ENCODE data around the gene DLAT.
"Not testable (repeated sequence)": the region's sequence is repeated elsewhere in the genome, so short reads cannot be mapped to it uniquely, and the experiment has no call there.

Gene DLAT

DNA sequence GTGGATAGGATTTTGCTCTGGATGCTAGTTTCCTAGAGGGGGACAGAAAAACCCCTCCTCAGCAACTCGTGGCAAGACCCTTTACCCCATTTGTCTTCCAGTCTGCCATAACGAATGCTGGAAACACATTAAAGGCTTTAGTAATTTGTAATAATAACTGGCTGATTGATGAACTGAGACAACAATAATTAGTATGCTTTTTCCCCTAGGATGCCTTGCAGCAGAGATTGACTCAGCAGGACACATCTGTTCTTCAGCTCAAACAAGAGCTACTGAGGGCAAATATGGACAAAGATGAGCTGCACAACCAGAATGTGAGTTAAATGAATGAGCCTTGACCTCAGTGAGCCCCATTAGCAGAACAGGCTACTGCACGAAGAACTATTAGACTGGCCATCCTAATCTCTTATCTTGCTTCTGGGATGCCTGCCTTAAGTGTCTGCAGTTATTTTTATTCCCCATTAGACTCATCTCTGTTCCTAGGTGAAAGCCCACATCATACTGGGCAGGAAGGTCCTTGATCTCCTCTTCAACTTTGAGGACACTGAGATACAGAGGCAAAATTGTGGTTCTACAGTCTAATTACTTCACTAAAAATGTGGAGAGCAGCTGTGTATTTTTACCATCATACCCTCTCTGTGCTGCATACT lies 32.9 kb upstream of the DLAT start:
- no peak overlapping the region for H3K9ac ChIP-seq
- H2AFZ ChIP-seq, result no peak overlapping the region
- no peaks in the 10 kb centered on the region for H3K4me1 ChIP-seq
- TF ChIP-seq, protein P1, sequence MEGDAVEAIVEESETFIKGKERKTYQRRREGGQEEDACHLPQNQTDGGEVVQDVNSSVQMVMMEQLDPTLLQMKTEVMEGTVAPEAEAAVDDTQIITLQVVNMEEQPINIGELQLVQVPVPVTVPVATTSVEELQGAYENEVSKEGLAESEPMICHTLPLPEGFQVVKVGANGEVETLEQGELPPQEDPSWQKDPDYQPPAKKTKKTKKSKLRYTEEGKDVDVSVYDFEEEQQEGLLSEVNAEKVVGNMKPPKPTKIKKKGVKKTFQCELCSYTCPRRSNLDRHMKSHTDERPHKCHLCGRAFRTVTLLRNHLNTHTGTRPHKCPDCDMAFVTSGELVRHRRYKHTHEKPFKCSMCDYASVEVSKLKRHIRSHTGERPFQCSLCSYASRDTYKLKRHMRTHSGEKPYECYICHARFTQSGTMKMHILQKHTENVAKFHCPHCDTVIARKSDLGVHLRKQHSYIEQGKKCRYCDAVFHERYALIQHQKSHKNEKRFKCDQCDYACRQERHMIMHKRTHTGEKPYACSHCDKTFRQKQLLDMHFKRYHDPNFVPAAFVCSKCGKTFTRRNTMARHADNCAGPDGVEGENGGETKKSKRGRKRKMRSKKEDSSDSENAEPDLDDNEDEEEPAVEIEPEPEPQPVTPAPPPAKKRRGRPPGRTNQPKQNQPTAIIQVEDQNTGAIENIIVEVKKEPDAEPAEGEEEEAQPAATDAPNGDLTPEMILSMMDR (IDR thresholded peaks at IDR 0.05), result no peak
- no peaks in the 10 kb centered on the region for H3K27me3 ChIP-seq (ENCODE audit: control insufficient read depth, insufficient read depth, low read length)
- no peaks in the 10 kb centered on the region for H3K36me3 ChIP-seq (ENCODE audit: control insufficient read depth, insufficient read depth, low read length)
- no peaks in the 10 kb centered on the region for H3K79me2 ChIP-seq
- no peak overlapping the region for H3K27ac ChIP-seq
- H3K4me2 ChIP-seq (ENCODE audit: low read length), result no peak overlapping the region
- no peaks in the 10 kb centered on the region for H3K9me3 ChIP-seq (ENCODE audit: control insufficient read depth, low read length)
- no peak overlapping the region for H3K4me3 ChIP-seq (ENCODE audit: low read depth, low read length)

DNA sequence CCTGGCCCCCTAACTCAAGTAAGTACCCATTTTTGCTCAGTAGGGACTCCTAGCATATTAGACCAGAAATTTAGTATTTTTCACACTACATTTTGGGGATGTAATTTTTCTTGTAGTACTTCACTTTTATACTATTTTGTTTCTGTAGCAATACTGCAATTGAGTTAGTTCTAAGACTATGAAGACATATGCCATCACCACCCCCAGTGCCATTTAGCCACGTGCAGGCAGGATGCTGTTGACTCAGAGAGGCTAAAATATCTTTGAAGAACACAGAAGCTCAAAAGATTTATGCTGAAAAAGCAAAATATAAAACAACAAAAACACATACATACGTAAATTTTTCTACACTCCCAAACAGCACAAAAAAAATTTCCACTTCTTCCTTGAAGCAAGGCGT lies 29.1 kb upstream of the DLAT start:
- H3K27ac ChIP-seq, result no peak overlapping the region
- no peak overlapping the region for H3K4me3 ChIP-seq (ENCODE audit: low read depth, low read length)
- no peak overlapping the region for H2AFZ ChIP-seq
- no peak overlapping the region for H3K4me2 ChIP-seq (ENCODE audit: low read length)
- H3K27me3 ChIP-seq (ENCODE audit: control insufficient read depth, insufficient read depth, low read length), result no peaks in the 10 kb centered on the region
- TF ChIP-seq, protein P1 (IDR thresholded peaks at IDR 0.05), result no peak
- no peaks in the 10 kb centered on the region for H3K9me3 ChIP-seq (ENCODE audit: control insufficient read depth, low read length)
- H3K9ac ChIP-seq, result no peak overlapping the region
- H3K79me2 ChIP-seq, result no peaks in the 10 kb centered on the region
- H3K4me1 ChIP-seq, result no peaks in the 10 kb centered on the region
- H3K36me3 ChIP-seq (ENCODE audit: control insufficient read depth, insufficient read depth, low read length), result no peaks in the 10 kb centered on the region

DNA sequence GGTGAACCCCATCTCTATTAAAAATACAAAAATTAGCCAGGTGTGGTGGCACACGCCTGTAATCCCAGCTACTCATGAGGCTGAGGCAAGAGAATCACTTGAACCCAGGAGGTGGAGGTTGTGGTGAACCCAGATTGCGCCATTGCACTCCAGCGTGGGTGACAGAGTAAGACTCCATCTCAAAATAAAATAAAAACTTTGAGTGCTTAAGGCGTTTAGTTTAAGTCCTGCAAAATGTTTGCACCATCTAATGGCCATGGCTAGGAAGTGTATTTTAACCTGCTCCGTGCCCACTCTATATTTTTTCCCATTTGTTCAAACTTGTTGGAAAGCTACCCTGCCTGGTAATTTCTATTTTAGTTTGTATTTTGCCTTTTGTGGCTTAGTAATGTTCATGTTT lies 28.5 kb upstream of the DLAT start:
- not testable (repeated sequence) for H3K27me3 ChIP-seq (ENCODE audit: control insufficient read depth, insufficient read depth, low read length); H3K27ac ChIP-seq; H3K36me3 ChIP-seq (ENCODE audit: control insufficient read depth, insufficient read depth, low read length); H3K4me2 ChIP-seq (ENCODE audit: low read length); H3K79me2 ChIP-seq; H3K4me1 ChIP-seq; H3K9ac ChIP-seq; H2AFZ ChIP-seq; H3K9me3 ChIP-seq (ENCODE audit: control insufficient read depth, low read length); H3K4me3 ChIP-seq (ENCODE audit: low read depth, low read length)

DNA sequence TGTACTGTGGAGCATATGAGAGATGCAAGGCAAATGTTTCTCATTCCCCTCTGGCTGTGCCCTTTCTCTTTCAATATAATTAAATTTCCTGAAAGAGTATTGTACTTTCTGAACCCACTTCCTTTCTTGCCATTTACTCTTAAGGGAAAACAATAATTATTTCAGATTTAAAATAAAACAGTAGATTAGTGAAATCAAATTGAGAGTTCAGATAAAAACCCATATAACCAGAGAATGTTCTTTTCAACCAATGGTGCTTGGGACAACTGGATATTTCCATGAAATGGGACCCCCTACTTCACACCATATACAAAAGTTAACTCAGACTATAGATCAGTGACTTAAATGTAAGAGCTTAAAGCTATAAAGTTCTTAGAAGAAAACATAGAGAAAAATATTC lies 26.1 kb upstream of the DLAT start:
- no peak overlapping the region for H3K9ac ChIP-seq
- H3K4me2 ChIP-seq (ENCODE audit: low read length), result no peak overlapping the region
- H3K27ac ChIP-seq, result no peak overlapping the region
- no peak overlapping the region for H3K4me3 ChIP-seq (ENCODE audit: low read depth, low read length)
- H2AFZ ChIP-seq, result no peak overlapping the region
- H3K79me2 ChIP-seq, result no peaks in the 10 kb centered on the region
- no peaks in the 10 kb centered on the region for H3K36me3 ChIP-seq (ENCODE audit: control insufficient read depth, insufficient read depth, low read length)
- no peaks in the 10 kb centered on the region for H3K9me3 ChIP-seq (ENCODE audit: control insufficient read depth, low read length)
- no peaks in the 10 kb centered on the region for H3K4me1 ChIP-seq
- H3K27me3 ChIP-seq (ENCODE audit: control insufficient read depth, insufficient read depth, low read length), result no peaks in the 10 kb centered on the region
- TF ChIP-seq, protein P1 (IDR thresholded peaks at IDR 0.05), result no peak

DNA sequence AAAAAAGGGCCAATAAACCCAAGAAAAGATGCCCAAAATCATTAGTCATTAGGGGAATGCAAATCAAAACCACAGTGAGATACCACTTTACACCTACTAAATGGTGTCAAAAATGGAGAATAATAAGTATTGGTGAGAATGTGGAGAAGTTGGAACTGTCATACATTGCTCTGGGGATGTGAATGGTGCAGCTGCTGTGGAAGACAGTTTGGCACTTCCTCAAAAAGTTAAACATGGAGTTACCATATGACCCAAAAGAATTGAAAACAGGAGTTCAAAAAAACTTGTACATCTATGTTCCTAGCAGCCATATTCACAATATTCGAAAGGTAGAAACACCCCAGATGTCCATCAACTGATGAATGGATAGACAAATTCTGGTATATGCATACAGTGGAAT lies 24.5 kb upstream of the DLAT start:
- no peak overlapping the region for H3K9ac ChIP-seq
- H3K4me2 ChIP-seq (ENCODE audit: low read length), result no peak overlapping the region
- no peaks in the 10 kb centered on the region for H3K9me3 ChIP-seq (ENCODE audit: control insufficient read depth, low read length)
- H3K27ac ChIP-seq, result no peak overlapping the region
- H3K4me1 ChIP-seq, result no peaks in the 10 kb centered on the region
- H2AFZ ChIP-seq, result no peak overlapping the region
- no peaks in the 10 kb centered on the region for H3K27me3 ChIP-seq (ENCODE audit: control insufficient read depth, insufficient read depth, low read length)
- TF ChIP-seq, protein P1 (IDR thresholded peaks at IDR 0.05), result no peak
- H3K79me2 ChIP-seq, result no peaks in the 10 kb centered on the region
- H3K36me3 ChIP-seq (ENCODE audit: control insufficient read depth, insufficient read depth, low read length), result no peaks in the 10 kb centered on the region
- H3K4me3 ChIP-seq (ENCODE audit: low read depth, low read length), result no peak overlapping the region
